ENCODE results near the gene ABHD3.
"Not testable (repeated sequence)": the region's sequence is repeated elsewhere in the genome, so short reads cannot be mapped to it uniquely, and the experiment has no call there.

The ABHD3 gene, protein sequence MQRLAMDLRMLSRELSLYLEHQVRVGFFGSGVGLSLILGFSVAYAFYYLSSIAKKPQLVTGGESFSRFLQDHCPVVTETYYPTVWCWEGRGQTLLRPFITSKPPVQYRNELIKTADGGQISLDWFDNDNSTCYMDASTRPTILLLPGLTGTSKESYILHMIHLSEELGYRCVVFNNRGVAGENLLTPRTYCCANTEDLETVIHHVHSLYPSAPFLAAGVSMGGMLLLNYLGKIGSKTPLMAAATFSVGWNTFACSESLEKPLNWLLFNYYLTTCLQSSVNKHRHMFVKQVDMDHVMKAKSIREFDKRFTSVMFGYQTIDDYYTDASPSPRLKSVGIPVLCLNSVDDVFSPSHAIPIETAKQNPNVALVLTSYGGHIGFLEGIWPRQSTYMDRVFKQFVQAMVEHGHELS

DNA sequence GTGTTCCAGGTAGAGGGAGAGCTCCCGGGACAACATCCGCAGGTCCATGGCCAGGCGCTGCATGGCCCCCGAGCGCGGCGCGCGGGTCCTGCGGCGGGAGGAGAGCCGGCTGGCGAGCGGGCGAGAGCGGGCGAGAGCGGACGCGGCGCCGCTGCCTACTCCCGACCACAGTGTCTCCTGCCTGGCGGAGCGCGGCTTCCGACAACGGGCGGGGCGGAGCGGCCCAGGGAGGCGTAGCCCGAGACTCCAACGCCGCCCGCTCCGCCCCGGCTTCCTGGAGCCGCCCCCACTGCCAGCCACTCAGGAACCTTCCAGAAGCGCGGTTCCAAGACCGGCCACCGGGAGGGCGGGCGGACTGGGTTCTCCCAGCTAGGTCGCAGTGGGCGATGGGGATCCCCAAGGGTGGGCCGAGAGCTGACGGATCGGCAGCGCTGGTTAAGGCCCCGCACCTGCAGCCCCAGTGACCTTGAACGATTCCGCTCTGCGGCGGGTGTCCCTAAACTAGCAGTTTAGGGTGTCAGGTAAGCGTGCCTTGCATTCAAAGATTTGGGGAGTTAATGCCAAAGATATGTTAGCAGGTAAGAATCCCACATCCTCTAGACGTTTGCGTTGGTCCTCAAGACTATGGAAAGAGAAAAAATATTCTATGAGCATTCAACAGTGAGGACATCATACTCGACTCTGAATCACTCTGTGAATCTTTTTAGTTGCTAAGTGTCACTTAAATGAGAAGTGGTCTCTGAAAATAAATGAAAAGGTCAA is at the start of gene ABHD3:
TSS of gene ABHD3 (minus strand) at position 172 of the 762 bp plus-strand sequence. CDS start at position 63, 109 bp downstream.
- peak; percentile 77 for DNase-seq

DNA sequence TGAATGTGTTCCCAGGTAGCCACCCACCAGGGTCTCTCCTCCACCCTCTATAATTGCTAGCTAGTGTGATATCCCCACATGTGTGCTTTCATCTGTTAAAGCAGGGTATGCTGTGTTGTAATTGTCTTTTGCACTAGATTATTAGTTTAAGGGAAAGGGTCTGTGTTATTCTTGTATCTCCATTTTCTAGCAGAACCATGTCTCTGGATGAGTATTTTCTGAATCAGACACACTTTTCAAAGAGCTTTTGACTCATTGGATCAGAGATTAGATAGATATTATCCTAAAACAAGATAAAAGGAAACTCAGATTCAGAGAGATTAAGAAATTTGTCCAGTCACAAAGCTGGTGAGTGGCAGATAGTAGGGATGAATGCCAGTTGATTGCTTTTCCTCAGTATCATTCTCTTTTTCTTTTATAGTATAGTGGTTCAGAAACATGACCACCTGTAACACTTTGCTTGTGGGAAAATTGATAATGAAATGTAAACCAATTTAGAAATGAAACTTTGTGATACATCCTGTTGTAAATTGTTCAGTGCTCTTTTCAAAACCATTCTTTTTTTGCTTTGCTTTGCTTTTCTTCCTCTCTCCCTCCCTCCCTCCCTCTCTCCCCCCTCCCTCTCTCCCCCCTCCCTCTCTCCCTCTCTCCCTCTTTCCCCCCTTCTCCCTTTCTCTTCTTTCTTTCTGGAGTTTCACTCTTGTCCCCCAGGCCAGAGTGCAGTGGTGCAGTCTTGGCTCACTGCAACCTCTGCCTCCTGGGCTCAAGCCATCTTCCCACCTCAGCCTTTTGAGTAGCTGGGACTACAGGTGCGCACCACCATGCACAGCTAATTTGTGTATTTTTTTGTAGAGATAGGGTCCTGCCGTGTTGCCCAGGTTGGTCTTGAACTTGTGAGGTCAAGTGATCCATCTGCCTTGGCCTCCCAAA is 43.5 kb upstream of the ABHD3 start:
- DNase-seq = no peak

DNA sequence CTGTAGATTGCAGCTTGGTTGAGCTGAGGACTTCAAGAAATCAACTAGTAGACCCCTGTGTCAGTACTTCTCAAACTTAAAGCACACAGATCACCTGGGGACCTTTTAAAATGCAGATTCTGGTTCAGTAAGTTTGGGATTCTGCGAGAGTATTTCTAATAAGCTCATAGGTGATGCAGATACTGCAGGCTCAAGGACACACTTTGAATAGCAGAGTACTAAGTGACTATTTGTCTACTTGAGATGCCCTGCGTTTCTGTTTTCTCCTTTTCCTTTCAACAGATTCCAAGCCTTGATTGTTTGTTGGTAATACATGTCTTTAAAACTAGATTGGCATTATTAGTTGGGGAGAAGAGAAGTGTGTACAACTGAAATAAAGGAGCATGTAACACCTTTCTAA is 42.7 kb upstream of the ABHD3 start:
- DNase-seq = no peak

DNA sequence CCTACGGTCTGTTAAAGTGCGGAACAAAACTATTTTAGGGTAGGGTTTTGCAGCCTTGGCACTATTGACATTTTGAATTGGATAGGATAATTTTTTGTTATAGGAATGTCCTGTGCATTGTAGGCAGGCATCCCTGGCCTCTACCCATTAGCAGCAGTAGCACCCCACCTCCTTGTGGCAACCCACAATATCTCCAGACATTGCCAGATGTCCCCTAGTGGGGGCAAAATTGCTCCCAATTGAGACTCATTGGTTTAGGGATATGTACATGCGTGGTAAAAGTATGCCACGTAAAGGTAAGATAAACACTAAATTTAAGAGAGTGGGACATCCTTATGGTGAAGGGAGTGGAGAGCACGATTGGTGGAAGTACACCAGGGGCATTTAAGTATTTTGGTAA is 40.7 kb upstream of the ABHD3 start:
- no peak for DNase-seq

DNA sequence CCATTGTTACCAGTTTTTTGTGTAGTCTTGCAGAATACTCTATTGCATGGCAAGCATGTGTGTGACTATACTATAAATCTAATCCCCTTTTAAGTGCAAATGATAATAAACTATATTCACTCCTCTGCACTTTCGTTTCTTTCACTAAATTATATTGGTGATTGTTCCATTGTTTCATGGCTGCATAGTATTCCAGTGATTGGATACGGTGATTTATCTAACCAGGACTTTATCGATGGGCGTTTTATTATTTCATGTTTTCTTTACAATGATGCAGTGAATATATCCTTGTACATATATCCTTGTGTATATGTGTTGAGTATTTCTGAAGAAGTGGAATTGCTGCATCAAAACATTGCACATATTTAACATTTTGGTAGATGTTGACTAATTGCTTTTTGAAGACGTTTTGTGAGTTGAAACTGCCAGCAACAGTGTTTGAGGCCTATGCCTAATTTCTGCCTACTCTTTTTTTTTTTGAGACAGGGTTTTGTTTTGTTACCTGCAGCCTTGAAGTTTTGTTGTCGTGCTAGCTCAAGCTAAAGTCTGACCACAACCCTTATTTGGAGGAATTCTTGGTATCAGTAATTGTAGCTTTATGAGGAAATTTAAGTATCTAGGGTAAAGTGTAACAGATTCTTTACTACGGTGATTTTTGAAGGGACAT is 38.7 kb upstream of the ABHD3 start:
- DNase-seq = no peak

DNA sequence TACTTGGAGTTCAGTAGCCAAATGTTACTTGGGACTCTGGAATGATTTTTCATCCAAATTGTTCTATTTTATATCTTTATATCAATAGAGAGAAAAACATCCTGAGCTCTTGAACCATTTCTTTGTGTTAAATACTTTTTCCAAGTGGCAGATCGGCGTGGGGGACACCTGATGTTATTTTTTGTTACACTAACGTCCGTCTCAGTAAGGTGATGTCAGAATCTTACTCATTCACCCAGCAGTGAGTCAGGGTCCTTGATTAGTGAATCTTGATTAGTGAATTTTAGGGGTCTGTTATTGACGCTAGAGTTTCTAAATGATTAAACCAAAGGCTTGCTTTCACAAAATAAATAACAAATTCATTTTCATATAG is 37.7 kb upstream of the ABHD3 start:
- DNase-seq = peak; percentile 27

DNA sequence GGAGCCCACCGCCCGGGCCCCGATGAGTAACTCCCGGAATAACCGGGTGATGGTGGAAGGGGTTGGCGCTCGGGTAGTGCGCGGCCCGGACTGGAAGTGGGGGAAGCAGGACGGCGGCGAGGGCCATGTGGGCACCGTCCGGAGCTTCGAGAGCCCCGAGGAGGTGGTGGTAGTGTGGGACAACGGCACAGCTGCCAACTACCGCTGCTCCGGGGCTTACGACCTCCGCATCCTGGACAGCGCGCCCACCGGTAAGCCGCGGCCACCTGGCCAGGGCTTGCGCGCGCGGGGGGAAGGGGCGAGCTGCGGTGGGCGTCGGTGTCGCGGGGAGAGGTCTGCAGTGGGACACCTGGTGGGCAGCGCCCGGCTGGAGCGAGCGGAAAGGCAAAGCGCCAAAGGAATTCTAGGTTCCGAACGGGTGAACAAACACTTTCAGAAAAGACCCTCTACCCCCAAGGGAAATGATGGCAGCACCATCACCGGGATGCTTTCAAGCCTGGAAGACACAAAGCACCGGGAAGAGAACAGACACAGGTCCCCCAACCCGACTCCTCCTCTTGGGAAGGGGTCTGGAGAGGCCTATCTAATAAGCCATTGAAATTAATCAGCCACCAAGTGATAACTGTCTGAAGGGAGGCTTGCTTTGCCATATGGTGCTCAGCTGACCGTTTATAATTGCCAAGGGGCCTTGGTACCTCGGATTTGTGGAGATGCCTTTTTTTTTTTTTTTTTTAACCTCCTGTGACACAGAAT is 37.2 kb upstream of the ABHD3 start:
- peak; percentile 27 for DNase-seq

DNA sequence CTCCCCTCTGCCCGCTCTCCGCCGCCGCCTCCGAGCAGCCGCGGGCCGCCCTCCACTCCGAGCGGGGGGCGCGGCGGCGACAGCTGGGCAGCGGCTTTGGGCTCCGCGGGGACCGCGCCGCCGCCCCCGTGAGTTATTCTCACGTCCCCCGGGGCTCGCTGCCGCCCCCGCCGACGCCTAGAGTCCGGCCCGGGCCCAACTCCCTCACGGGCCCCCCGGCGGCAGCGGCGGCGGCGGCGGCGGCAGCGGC is 36.7 kb upstream of the ABHD3 start:
- DNase-seq = no peak

DNA sequence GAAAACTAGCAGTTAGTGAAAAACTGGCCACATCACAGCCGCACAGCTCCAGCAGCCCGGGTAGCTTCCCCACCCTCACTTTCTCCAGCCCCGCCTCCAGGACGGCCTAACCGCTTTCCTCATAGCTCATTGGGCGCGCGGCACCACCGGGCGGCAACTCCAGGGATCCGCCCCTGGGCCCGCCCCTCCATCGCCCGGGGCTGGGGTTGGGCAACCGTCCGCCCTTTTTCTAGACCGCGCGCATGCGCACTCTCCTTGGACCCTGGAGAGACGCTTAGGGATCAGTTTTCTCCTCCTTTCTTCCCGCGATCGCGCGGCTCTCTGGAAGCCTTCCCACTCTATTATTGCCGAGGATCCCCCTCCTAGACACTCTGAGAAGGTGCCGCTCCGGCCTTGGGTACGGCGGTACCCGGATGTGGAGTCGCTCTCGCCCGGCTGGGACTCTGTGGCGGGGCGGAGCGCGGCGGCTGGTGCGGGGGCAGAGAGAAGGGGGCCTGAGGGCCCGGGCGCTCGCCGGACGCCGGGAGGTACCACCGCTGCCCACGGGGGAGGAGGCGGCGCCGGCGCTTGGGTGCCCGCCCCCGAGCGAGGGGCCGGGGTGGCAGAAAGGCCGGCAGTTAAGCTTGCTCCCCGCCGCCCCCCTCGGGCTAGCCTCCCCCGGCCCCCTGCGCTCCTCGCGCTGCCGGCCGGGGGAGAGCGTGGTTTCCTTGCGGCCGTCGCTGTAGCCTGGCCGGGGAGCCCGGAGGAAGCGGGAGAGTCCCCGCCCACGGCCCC is 36.2 kb upstream of the ABHD3 start, which contains the start of gene MIB1:
TSS of gene MIB1 (plus strand) at position 255 of the 774 bp plus-strand sequence. CDS start 792 bp downstream, outside the sequence.
- peak; percentile 95 for DNase-seq

DNA sequence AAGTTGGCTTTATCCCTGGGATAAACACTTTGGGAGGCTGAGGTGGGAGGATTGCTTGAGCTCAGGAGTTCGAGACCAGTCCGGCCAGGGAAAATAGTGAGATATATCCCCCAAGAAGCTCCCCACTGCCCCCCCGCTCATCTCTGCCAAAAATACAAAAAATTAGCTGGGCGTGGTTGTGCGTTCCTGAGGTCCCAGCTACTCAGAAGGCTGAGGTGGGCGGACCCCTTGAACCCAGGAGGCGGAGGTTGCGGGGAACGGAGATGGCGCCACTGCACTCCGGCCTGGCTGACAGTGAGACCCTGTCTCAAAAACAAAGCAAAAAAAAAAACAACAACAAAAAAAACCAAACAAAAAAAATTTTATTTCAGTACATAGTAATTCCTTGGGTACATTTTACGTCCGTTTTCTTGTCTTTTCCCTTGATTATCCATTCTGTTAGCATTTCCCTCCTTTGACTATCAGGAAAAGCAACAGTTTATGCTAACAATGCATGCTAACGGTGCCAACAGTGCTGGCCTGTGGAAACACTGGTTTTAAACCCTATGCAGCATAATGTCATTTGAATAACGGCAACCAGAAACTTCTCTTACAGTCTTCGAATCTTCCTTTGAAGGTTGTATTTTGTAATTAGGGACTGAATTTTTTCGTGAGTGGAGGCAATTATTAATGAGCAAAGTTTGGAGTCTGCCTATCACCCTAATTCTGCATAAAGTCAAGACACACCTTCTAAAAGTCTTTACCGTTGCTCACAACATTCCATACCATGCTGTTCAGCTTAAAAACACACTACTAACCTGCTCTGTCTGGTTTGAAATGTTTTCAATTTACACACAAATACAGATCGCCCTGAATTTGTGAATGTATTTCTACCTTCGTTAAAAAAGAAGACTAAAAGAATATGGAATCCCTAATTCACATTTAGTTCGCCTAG is 35.3 kb upstream of the ABHD3 start:
- DNase-seq = no peak

DNA sequence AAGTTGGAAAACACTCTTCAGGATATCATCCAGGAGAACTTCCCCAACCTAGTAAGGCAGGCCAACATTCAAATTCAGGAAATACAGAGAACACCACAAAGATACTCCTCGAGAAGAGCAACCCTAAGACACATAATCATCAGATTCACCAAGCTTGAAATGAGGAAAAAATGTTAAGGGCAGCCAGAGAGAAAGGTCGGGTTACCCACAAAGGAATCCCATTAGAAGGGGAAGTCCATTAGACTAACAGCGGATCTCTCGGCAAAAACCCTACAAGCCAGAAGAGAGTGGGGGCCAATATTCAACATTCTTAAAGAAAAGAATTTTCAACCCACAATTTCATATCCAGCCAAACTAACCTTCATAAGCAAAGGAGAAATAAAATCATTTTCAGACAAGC is 32.4 kb upstream of the ABHD3 start:
- DNase-seq = not testable (repeated sequence)

DNA sequence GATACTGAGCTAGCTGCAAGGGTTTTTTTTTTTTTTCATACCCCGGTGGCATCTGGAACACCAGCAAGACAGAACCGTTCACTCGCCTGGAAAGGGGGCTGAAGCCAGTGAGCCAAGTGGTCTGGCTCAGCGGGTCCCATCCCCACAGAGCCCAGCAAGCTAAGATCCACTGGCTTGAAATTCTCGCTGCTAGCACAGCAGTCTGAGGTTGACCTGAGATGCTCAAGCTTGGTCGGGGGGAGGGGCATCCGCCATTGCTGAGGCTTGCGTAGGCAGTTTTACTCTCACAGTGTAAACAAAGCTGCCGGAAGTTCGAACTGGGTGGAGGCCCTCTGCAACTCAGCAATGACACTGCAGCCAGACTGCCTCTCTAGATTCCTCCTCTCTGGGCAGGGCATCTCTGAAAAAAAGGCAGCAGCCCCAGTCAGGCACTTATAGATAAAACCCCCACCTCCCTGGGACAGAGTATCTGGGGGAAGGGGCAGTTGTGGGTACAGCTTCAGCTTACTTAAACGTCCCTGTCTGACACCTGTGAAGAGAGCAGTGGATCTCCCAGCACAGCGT is 31.0 kb upstream of the ABHD3 start:
- DNase-seq = peak; percentile 64

DNA sequence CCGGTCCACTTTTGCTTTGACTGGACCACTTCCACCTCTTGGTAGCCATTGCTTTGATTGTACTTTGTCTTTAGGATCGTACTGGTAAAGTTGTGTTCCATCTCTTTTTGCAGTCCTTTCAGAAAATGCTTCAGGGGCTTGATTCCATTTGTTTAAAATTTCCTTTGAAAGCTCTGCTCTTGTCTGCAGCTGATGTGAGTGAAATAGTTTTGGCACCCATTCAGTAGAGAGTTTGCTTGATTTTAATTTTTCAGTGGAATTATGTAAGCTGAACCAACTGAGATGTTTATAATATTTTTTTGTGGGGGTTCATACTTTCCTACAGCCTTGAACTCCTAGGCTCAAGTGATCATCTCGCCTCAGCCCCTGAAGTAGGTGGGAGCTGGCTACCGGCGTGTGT is 28.4 kb upstream of the ABHD3 start:
- DNase-seq = no peak

DNA sequence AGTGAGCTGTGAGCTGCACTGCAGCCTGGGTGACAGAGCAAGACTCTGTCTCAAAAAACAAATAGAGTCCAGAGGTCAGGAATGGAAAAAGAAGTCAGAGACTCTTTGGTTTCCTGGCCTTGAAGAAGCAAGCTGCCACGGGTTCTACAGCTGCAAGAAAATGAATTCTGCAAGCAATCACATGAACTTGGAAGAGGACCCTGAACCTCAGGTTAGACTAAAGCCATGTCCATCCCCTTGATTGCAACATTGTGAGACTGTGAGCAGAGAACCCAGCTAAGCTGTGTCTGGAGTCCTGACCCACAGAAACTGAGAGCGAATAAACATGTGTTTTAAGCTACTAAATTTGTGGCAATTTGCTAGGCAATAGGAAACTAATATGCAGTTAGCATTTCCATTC is 23.1 kb upstream of the ABHD3 start:
- no peak for DNase-seq

DNA sequence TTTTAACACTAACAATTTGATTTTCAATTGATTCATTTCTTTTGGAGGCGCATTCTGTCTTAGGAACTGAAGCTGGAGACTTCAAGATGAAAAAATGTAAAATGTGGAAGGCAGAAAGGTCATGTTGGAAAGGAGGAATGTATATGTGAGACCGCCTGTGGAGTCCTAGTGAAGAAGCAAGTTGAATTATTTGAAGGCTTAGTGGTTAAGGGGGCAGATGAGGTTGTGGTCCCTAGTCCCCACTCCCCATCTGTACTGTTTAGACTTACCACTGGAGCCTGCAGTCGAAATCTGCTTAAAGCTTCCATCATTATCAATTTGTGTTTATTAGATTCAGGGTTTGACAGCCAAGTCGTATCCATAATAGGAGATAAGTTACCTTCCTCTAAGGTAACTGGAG is 20.6 kb upstream of the ABHD3 start:
- DNase-seq = no peak

DNA sequence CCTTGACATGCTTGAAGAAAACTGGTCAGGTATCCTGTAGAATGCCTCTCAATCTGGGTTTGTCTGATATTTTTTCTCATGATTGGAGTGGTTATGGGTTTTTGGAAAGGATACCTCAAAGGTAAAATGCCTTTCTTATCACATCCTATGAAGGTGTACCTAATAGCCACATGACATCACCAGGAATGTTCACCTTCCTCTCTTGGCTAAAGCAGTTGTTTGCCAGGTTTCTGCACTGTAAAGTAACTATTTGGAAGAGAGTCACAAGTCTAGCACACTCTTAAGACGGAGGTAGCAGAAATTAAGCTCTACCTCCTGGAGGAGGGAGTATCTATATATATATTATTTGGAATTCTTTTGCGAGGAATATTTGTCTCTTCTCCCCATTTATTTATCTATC is 18.1 kb upstream of the ABHD3 start:
- no peak for DNase-seq

DNA sequence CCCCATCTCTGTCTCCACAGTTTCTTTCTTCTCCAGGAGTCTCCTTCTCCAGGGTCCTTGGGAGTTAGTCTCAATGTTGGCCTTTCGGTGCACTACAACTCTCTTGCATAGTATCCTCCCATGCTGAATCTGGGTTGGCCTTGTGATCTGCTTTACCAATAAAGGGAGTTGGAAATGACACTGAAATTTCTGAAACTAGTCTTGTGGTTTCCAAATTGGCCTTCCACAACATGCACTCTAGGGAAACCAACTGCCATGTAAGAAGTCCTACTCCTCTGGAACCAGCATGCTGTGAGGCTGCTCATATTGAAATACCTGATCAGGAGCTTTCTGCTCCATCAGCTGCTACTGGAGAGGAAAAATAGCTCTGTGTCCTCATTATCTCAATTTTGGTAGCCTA is 9.9 kb upstream of the ABHD3 start:
- DNase-seq = no peak

DNA sequence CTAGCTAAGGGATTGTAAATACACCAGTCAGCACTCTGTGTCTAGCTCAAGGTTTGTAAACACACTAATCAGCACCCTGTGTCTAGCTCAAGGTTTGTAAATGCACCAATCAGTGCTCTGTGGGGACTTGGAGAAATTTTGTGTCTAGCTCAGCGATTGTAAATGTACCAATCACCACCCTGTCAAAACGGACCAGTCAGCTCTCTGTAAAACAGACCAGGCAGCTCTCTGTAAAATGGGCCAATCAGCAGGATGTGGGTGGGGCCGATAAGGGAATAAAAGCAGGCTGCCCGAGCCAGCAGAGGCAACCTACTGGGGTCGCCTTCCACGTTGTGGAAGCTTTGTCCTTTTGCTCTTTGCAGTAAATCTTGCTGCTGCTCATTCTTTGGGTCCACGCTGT is 2.6 kb upstream of the ABHD3 start:
- not testable (repeated sequence) for DNase-seq

DNA sequence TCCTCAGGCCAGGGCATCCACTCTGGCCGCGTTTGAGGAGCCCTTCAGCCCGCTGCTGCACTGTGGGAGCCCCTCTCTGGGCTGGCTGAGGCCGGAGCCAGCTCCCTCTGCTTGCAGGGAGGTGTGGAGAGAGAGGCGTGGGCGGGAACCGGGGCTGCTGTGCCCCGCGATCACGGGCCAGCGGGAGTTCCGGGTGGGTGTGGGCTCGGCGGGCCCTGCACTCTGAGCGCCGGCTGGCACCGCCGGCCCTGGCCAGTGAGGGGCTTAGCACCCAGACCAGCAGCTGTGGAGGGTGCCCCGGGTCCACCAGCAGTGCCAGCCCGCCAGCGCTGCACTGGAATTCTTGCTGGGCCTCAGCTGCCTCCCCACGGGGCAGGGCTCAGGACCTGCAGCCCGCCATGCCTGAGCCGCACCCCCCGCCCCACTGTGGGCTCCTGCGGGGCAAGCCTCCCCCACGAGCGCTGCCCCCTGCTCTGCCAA is 1.9 kb upstream of the ABHD3 start:
- DNase-seq = no peak

All from NCI-H2171 treated with DMSO at 0.1 percent for 48 hours (cell line).